ENCODE results near the gene AGBL4.

Gene AGBL4

DNA sequence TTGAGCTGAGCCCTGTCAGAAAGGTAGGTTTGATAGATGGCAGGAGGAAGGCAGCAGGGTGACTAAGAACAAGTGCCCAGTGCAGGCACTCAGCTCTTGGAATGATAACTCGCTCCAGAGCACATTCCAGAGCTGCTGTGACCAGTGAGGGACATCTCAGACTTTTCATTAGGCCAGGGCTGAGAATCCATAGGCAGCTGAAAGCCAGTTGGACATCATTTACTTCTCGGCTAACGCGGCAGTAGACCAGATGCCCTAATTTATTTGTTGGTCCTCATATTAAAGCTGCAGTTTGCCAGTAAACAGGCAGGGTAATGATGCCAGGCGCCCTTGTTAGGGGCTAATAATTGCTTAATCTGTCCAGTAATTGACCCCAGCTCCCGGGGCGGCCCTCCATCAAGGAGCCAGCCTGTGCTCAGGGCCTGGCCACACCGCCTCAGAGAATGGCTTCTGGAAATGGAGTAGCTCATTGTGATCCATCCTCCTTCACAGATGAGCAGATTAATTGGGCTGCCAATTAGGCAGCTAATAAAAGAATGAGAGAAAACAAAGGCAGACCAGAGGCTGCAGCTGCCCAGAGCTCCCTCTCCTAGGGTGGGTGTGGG is 1369.0 kb downstream of the AGBL4 start:
- DNase-seq (ENCODE audit: low read depth in 2 of 2), result no peak

GRCh38 chr1:48652334-48652733 is 1371.4 kb downstream of the AGBL4 start:
- DNase-seq (ENCODE audit: low read depth in 2 of 2), result no peak

- DNase-seq (ENCODE audit: low read depth in 2 of 2), result no peak
Observed at GRCh38 chr1:48649880-48650279, 1373.9 kb downstream of the AGBL4 start.

- DNase-seq (ENCODE audit: low read depth in 2 of 2), result no peak
Observed at GRCh38 chr1:48645883-48646282, 1377.9 kb downstream of the AGBL4 start.

- no peak for DNase-seq (ENCODE audit: low read depth in 2 of 2)
Observed at GRCh38 chr1:48644905-48645605, 1378.7 kb downstream of the AGBL4 start.

- no peak for DNase-seq (ENCODE audit: low read depth in 2 of 2)
Observed at GRCh38 chr1:48644190-48644900, 1379.4 kb downstream of the AGBL4 start.

GRCh38 chr1:48643193-48643592 is 1380.6 kb downstream of the AGBL4 start:
- DNase-seq (ENCODE audit: low read depth in 2 of 2), result no peak

DNA sequence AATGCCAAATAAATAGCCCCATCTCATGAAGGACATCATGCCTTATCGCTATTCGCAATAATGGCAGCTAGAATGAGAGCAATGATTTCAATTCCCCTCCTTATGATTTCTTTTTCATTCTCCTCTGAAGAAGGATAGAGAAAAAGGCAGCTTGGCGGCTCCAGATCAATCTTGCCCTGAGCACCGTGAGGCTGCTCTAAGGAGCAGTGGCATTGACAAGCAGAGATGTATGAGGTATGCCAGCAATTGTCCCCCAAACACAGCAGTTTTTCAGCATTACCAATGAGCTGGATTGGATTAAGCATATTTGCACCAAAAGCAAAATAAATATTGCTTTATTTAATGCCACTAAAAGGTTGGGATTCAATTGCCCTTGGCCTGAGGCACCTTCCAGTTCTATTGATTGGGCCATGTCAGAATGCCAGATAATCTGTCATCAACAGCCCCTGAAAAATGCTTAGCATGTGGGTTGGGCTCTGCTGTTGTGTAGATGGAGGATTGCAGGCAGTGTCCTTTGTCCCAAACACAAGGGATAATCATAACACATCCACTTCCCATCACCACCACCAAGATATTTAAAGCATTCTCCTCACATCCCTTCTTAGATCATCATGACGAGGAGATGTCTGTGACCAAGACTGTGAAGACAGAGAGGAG is 1382.8 kb downstream of the AGBL4 start:
- no peak for DNase-seq (ENCODE audit: low read depth in 2 of 2)

DNA sequence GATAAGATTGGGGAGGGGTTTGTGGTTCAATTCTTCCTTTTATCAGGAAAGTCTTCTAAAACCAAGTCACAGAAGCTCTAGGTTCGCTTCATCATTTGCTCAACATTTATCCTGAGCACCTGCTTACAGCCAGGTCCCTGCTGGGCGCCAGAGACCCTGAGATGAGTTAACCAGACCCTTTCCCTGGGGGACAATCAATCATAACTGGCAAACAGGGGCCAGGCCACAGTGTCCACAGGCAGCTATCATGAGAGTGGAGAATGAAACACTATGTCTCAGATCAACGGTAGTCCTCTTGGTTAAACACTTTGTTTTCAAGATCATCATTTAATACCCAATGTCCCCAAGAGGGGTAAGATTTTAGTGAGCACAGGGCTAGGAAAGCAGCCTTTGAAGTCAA is 1393.9 kb downstream of the AGBL4 start:
- no peak for DNase-seq (ENCODE audit: low read depth in 2 of 2)

DNA sequence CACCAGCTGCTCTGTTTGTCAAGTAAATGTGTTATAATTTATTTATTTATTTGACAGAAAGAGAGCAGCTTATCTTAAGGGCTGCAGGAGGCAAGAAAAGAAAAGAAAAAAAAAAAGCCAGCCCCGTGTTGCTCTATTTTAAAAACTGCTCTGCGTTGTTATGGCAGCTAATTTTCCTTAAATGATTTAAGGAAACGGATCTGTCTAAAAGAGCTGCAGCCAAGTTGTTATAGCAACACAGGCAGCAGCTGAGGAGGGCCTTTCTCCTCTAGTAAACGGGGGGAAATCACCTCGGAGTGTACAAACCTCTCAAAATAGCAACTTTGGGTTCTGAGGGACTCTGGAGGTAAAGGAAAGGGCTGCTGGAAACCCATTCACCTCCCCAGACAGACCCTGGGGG is 1396.3 kb downstream of the AGBL4 start:
- DNase-seq (ENCODE audit: low read depth in 2 of 2), result no peak

- no peak for DNase-seq (ENCODE audit: low read depth in 2 of 2)
Observed at GRCh38 chr1:48619539-48619938, 1404.2 kb downstream of the AGBL4 start.

DNA sequence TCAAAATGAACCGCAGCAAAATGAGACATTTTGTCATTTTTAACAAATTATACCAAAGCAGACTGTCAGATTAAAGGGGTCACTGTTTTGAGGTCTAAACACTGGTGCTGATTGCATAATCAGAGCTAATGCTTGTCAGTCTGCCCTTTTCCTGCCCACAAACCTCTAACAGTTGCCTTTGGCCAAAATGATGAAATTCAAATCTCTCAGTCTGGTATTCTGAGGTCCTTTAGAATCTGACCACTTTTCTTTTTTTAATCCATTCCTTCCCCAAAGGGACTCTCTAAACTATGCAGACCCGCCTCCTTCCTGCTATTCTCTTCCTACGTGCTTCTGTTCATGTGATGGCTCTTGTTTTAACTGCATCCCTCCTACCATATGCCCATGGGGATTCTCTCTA is 1406.5 kb downstream of the AGBL4 start:
- no peak for DNase-seq (ENCODE audit: low read depth in 2 of 2)

- DNase-seq (ENCODE audit: low read depth in 2 of 2), result no peak
Observed at GRCh38 chr1:48616710-48617109, 1407.0 kb downstream of the AGBL4 start.

DNA sequence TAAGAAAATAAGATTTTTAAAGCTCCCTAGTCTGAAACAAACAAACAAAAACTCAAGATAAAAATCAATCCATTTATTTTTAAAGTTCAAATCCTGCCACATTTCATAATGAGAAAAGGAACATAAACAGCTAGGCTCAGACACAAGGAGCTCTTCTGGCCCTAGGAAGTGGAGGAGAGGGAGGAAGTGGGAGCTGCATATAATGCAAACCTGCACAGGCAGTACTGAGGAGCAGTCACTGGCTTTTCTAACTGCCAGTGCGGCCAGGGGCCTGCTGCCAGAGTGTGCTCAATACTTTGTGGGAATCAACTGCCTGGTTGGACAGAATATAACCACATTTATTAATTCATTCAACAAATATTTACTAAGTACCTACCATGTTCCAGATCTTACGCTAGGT is 1411.9 kb downstream of the AGBL4 start:
- no peak for DNase-seq (ENCODE audit: low read depth in 2 of 2)

DNA sequence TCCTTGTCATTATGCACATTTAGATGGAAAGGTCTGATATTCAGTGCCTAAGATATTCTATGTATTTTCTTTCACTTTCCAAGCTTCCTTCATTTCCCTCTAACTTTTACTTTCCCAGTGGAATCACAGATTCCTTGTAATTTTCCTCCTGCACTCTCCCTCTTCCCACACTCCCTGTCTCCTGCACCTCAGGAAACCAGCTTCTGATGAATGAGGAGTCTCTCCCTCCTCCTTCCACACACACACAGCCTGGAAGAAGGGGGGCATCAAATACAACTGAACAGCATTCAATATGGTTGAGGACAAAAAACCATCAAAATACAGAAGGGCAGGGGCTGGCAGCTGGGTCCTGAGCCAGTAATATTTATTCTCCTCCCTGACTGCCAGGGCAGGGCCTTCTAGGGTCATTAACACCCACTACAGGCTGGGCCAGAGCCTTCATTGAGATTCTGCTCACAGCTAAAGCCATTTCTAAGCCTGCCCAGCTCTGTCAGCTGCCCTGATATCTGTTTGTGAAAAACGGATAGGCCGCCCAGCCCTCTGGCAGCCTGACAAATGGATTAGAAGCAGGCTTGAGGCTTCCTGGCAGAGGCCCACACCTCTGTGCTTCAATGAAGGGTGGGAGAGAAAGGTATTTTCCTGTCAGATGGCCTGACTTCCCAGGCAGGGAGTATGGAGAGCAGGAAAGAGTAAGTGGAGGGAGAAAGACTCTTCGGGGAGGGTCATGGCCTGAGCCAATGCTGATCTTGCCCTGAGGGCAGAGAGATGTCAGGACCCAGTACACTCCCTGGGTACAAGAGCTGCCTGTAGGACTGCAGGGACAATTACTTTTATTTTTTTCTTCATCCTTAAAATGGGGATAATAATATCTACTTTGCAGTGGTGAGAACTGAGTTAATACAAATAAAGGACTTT is 1412.9 kb downstream of the AGBL4 start:
- no peak for DNase-seq (ENCODE audit: low read depth in 2 of 2)

- DNase-seq (ENCODE audit: low read depth in 2 of 2), result no peak
Observed at GRCh38 chr1:48608882-48609281, 1414.9 kb downstream of the AGBL4 start.

GRCh38 chr1:48603222-48603621 is 1420.5 kb downstream of the AGBL4 start:
- no peak for DNase-seq (ENCODE audit: low read depth in 2 of 2)

DNA sequence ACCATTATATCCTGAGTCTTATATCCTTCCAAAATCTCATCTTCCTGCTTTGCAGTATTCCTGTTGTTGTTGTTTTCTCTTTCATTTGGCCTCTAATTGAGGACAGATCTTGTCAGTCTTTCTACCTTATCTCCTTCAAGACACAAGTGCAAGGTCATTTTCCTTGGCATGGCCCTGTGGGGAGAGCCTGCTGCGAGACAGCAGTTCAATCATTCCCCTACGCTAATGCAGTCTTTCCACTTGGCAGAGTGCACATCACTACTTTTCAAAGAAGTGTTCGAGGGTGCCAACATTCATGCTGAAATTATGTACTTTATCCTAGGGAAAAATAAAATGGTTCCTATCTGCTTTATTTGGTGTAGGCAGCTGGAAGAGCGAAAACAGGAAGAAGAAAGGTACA is 1421.4 kb downstream of the AGBL4 start:
- DNase-seq (ENCODE audit: low read depth in 2 of 2), result no peak

GRCh38 chr1:48600182-48600581 is 1423.6 kb downstream of the AGBL4 start:
- no peak for DNase-seq (ENCODE audit: low read depth in 2 of 2)

DNA sequence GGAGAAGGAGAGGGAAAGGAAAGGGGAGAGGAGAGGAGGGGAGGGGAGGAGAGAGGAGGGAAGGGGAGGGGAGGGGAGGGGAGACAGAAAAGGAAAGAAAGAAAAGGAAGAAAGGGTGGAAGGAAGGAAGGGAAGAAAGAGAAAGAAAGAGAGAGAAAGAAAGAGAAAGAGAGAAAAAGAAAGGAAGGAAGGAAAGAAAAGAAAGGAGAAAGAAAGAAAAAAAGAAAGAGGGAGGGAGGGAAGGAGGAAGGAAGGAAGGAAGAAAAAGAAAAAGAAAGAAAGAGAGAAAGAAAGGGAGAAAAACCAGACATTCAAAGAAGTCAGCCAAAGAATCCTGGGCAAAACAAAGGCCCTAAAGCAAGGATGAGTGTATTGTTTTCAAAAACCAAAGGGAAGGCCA is 1426.1 kb downstream of the AGBL4 start:
- DNase-seq (ENCODE audit: low read depth in 2 of 2), result no peak

DNA sequence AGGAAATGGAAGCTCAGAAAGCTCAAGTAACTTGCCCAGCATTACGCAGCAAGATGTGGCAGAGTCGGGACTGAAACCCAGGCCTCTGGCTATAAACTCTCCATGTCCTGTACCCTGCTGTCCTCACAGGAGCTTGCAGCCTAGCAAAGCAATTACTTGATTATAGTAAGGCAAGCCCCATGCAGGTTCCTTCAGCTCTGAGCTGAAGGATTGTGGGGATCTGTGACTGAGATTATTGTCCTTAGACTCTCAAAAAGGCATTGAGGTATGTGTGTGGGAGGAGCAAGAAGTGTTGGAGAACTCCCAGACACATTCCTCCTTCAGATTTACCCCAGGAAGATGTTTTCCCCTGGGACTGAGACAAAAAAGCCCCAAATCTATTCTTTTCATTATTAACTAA is 1427.7 kb downstream of the AGBL4 start:
- DNase-seq (ENCODE audit: low read depth in 2 of 2), result no peak

GRCh38 chr1:48595613-48596012 is 1428.1 kb downstream of the AGBL4 start:
- no peak for DNase-seq (ENCODE audit: low read depth in 2 of 2)

All from stimulated activated CD4-positive, alpha-beta T cell treated with anti-CD3 and anti-CD28 coated beads, Interleukin-1b, Interleukin-23, amount 100 ng/mL, for 1 hour (primary cell).